A549 (cell line): ENCODE results near the gene ASCL5. TPM values are rescaled to one million over a fixed set of nuclear protein-coding genes. Genes with fewer than 3 reads are reported as not detected.
A peak's percentile ranks its signal among the peaks of the same experiment; 100 is the strongest.

ENCODE experiments used
- ATAC-seq, 2 experiments: fragments of 200-7000 bp in 1 of 2; fragments of >200 bp in 1 of 2; cut with Nextera tagmentation in 1 of 2; cut with Tn5 transposase in 1 of 2; 3 replicates each; pipeline versions ENCODE4 v1.8.0 to v1.9.1; 2018 to 2020; ENCODE audit warnings: mild to moderate bottlenecking in 1 of 2, moderate library complexity in 1 of 2
- CTCF ChIA-PET: fragments of 300-600 bp; sonication (Branson Sonifier 250); formaldehyde crosslinking; extraction: SDS; loops from one replicate; lab custom pipeline; 2021; ENCODE audit warnings: antibody characterized with exemption, inconsistent platforms; lab: Yijun Ruan, JAX
- POLR2A ChIA-PET: fragments of 350-600 bp; formaldehyde crosslinking; extraction: SDS; loops from one replicate; lab custom pipeline; 2021; ENCODE audit warnings: antibody characterized with exemption, inconsistent platforms; lab: Yijun Ruan, JAX
- DNase-seq, 2 experiments: peaks; one replicate each; pipeline versions ENCODE4 v3.0.0 to v3.0.0-alpha.2; 2011 to 2016; ENCODE audit warnings: low read depth in 1 of 2, low spot score in 1 of 2
- FAIRE-seq: peaks from 2 replicates; lab custom pipeline; 2011; peaks lifted over from hg19 to GRCh38; lab: Jason Lieb, UNC
- H3K27ac ChIP-seq, 2 experiments: fragments of >200 bp; sonication (Bioruptor Twin); formaldehyde crosslinking; 3 replicates each; pipeline ENCODE4 v1.5.1; 2016 to 2017
- H3K4me1 ChIP-seq: fragments of >200 bp; sonication (Bioruptor Twin); formaldehyde crosslinking; 3 replicates; pipeline ENCODE4 v1.6.1; 2016
- H3K4me2 ChIP-seq: fragments of >200 bp; sonication (Bioruptor Twin); formaldehyde crosslinking; 3 replicates; pipeline ENCODE4 v1.6.1; 2016
- H3K4me3 ChIP-seq: fragments of >200 bp; sonication (Bioruptor Twin); formaldehyde crosslinking; 3 replicates; pipeline ENCODE4 v1.5.1; 2016
- H3K9me3 ChIP-seq: fragments of >200 bp; sonication (Bioruptor Twin); formaldehyde crosslinking; 3 replicates; pipeline ENCODE4 v1.6.1; 2016
- BCL3 ChIP-seq: fragments of >200 bp; sonication (Bioruptor Twin); formaldehyde crosslinking; IDR thresholded peaks from 3 replicates; pipeline ENCODE4 v1.6.1; 2016
- BHLHE40 ChIP-seq: IDR thresholded peaks from 2 replicates; pipeline ENCODE4 v1.6.1; 2012; ENCODE audit warnings: low read depth, low read length, inconsistent platforms
- CEBPB ChIP-seq, 2 experiments: fragments of >200 bp in 1 of 2; sonication (Bioruptor Twin) in 1 of 2; formaldehyde crosslinking in 1 of 2; IDR thresholded peaks; 2 replicates each; pipeline ENCODE4 v1.6.1; 2012 to 2016
- CHD4 ChIP-seq: fragments of 200-600 bp; sonication (generic); IDR thresholded peaks from 2 replicates; pipeline ENCODE4 v1.6.1; 2016; ENCODE audit warnings: antibody characterized with exemption, mild to moderate bottlenecking, borderline replicate concordance
- CTCF ChIP-seq: fragments of >200 bp; sonication (Bioruptor Twin); formaldehyde crosslinking; IDR thresholded peaks from 3 replicates; pipeline ENCODE4 v1.5.1; 2016
- EHF ChIP-seq: fragments of 250-450 bp; sonication (Bioruptor Pico); IDR thresholded peaks from 2 replicates; pipeline ENCODE4 v1.5.0; 2020; ENCODE audit warnings: mild to moderate bottlenecking
- EHMT2 ChIP-seq: fragments of 200-600 bp; sonication (generic); IDR thresholded peaks from 2 replicates; pipeline ENCODE4 v1.6.1; 2016; ENCODE audit warnings: antibody characterized with exemption, low read depth, mild to moderate bottlenecking, moderate library complexity
- FOXS1 ChIP-seq: fragments of 250-450 bp; sonication (Bioruptor Pico); IDR thresholded peaks from 2 replicates; pipeline ENCODE4 v1.5.0; 2020; ENCODE audit warnings: mild to moderate bottlenecking, moderate library complexity
- GATA3 ChIP-seq: IDR thresholded peaks from 2 replicates; pipeline ENCODE4 v1.6.1; 2012; ENCODE audit warnings: borderline replicate concordance
- HDAC2 ChIP-seq: fragments of 200-600 bp; sonication (generic); IDR thresholded peaks from 2 replicates; pipeline ENCODE4 v1.6.1; 2016
- KDM1A ChIP-seq: fragments of 200-600 bp; sonication (generic); IDR thresholded peaks from 2 replicates; pipeline ENCODE4 v1.6.1; 2016; ENCODE audit warnings: low read depth, mild to moderate bottlenecking
- KDM5A ChIP-seq: fragments of 200-600 bp; sonication (generic); IDR thresholded peaks from 2 replicates; pipeline ENCODE4 v1.6.1; 2016; ENCODE audit warnings: antibody characterized with exemption, mild to moderate bottlenecking
- MAFK ChIP-seq: fragments of 450-650 bp; IDR thresholded peaks from 2 replicates; pipeline ENCODE4 v1.6.1; 2014; ENCODE audit not compliant: partially characterized antibody
- MYC ChIP-seq: IDR thresholded peaks from 2 replicates; pipeline ENCODE4 v1.6.1; 2012; ENCODE audit warnings: mild to moderate bottlenecking, inconsistent platforms, low read length, improper control_type of control experiment, borderline replicate concordance
- NFE2L2 ChIP-seq: fragments of 150-350 bp; conservative IDR thresholded peaks from 2 replicates; pipeline ENCODE4 v1.6.1; 2014; ENCODE audit warnings: low read length
- NR3C1 ChIP-seq: fragments of >200 bp; sonication (Bioruptor Twin); formaldehyde crosslinking; IDR thresholded peaks from 3 replicates; pipeline ENCODE4 v1.6.1; 2017
- RAD21 ChIP-seq, 2 experiments: fragments of >200 bp in 1 of 2; sonication (Bioruptor Twin) in 1 of 2; formaldehyde crosslinking in 1 of 2; IDR thresholded peaks in 1 of 2; conservative IDR thresholded peaks in 1 of 2; 2 replicates in 1 of 2; 3 replicates in 1 of 2; pipeline ENCODE4 v1.6.1; 2012 to 2018; ENCODE audit warnings: inconsistent platforms in 1 of 2
- RCOR1 ChIP-seq: fragments of 150-350 bp; IDR thresholded peaks from 2 replicates; pipeline ENCODE4 v1.6.1; 2014; ENCODE audit warnings: antibody characterized with exemption, low read length, low read depth
- REST ChIP-seq: fragments of 200-600 bp; sonication (generic); IDR thresholded peaks from 2 replicates; pipeline ENCODE4 v1.6.1; 2016; ENCODE audit warnings: antibody characterized with exemption, mild to moderate bottlenecking, moderate library complexity
- SMC3 ChIP-seq: fragments of >200 bp; sonication (Bioruptor Twin); formaldehyde crosslinking; IDR thresholded peaks from 3 replicates; pipeline ENCODE4 v1.6.1; 2018; ENCODE audit warnings: inconsistent platforms
- ZNF302 ChIP-seq: fragments of 250-450 bp; sonication (Bioruptor Pico); IDR thresholded peaks from 2 replicates; pipeline ENCODE4 v1.9.0; 2021; ENCODE audit warnings: inconsistent platforms, mild to moderate bottlenecking, moderate library complexity
- WGBS: methylation state at CpG from one replicate; pipeline ENCODE4 v1.1.6; 2017; ENCODE audit errors: missing lambda C conversion rate; 5-methylcytosine and 5-hydroxymethylcytosine counted together
- polyA plus RNA-seq, 4 experiments: library from polyadenylated mRNA; depleted of rRNA in 3 of 4; stranded (reverse); fragments of >200 nt; fragmentation: RNase III in 1 of 4; extraction: RNeasy Plus Mini Kit Qiagen cat#74134 plus additional on column Dnase treatment in 1 of 4; gene quantifications; 2 replicates in 3 of 4; 3 replicates in 1 of 4; pipeline ENCODE4 v1.2.3, GENCODE V29; 2011 to 2017

Gene ASCL5
- polyA plus RNA-seq, 2 of the 4 experiments (the other 2 are of a cell fraction), result 0.09 TPM; not detected in 1

- ChIA-PET POLR2A (no interaction called here), CTCF (interaction anchor here (0.7 to 1.8 kb wide), 3 partner anchors 11 to 116 kb away, joined by 3 to 7 read pairs (median 3); no protein-coding TSS in a partner anchor)
- Histone ChIP-seq H3K4me3 (no peak overlapping the region), H3K9me3 (no peaks in the 10 kb centered on the region), H3K4me1 (no peaks in the 10 kb centered on the region), H3K27ac (no peak overlapping the region), H3K4me2 (no peak overlapping the region)
- FAIRE-seq (no peak), ATAC-seq (no peak), DNase-seq (no peak)
- TF ChIP-seq HDAC2 (no peak), CTCF (no peak), EHF (CRISPR knock-in tag) (no peak)
- 54% methylated on average over 4 of the region's 4 CpGs for WGBS
These were observed 38.6 kb downstream of the ASCL5 start for GRCh38 chr1:201088395-201088794.

GRCh38 chr1:201085902-201086735, 40.9 kb downstream of the ASCL5 start:
- H3K27ac ChIP-seq, result no peak overlapping the region
- DNase-seq (peak; percentile 61 to 93), ATAC-seq (peak; percentile 97 to 99), FAIRE-seq (no peak)
- 54% methylated on average over 12 of the region's 12 CpGs for WGBS
- ChIA-PET POLR2A (interaction anchor here (0.7 to 1.1 kb wide), 2 partner anchors 28 kb away, joined by 3 to 4 read pairs; no protein-coding TSS in a partner anchor), CTCF (interaction anchor here (0.5 to 5.6 kb wide), 31 partner anchors 11 to 464 kb away, joined by 3 to 83 read pairs (median 4); partner anchors contain the start of gene CACNA1S)
- no peak overlapping the region for H3K4me2 ChIP-seq
- H3K4me3 ChIP-seq, result no peak overlapping the region
- TF ChIP-seq RAD21 (conservative IDR thresholded peaks at IDR 0.05 in 1 of 2, IDR thresholded peaks at IDR 0.05 in 1 of 2), result peak; percentile 75 to 80
- TF ChIP-seq BHLHE40, result no peak
- TF ChIP-seq SMC3, result peak; percentile 86
- TF ChIP-seq CTCF, result peak; percentile 82
- TF ChIP-seq RCOR1, result no peak
- no peaks in the 10 kb centered on the region for H3K4me1 ChIP-seq
- H3K9me3 ChIP-seq, result no peaks in the 10 kb centered on the region

- H3K4me3 ChIP-seq, result no peak overlapping the region
- no peak overlapping the region for H3K4me2 ChIP-seq
- no peaks in the 10 kb centered on the region for H3K9me3 ChIP-seq
- DNase-seq, result no peak
- ATAC-seq, result no peak
- no peaks in the 10 kb centered on the region for H3K4me1 ChIP-seq
- POLR2A ChIA-PET, result no interaction called here
- H3K27ac ChIP-seq, result no peak overlapping the region
- FAIRE-seq, result no peak
- 36% methylated on average over 6 of the region's 6 CpGs for WGBS
- no peak for TF ChIP-seq CEBPB (IDR thresholded peaks at IDR 0.05)
- no peak for TF ChIP-seq KDM5A
- TF ChIP-seq MYC, result no peak
- no peak for TF ChIP-seq BCL3
- no peak for TF ChIP-seq CHD4
- no peak for TF ChIP-seq EHMT2
- TF ChIP-seq ZNF302 (CRISPR knock-in tag), result no peak
- TF ChIP-seq NFE2L2, result no peak
- no peak for TF ChIP-seq REST
- TF ChIP-seq KDM1A, result no peak
- TF ChIP-seq RCOR1, result no peak
- TF ChIP-seq GATA3, result no peak
- no peak for TF ChIP-seq FOXS1 (CRISPR knock-in tag)
- no peak for TF ChIP-seq NR3C1
- TF ChIP-seq MAFK, result no peak
- TF ChIP-seq SMC3, result no peak
- CTCF ChIA-PET, result interaction anchor here (0.7 to 5.6 kb wide), 12 partner anchors 9 to 170 kb away, joined by 3 to 83 read pairs (median 6); partner anchors contain the start of gene CACNA1S
These were observed 42.7 kb downstream of the ASCL5 start for GRCh38 chr1:201084295-201084694.
